Glomerular endothelial cell (primary cell): ENCODE data around the gene RNF126. TPM values are rescaled to one million over a fixed set of nuclear protein-coding genes. Genes with fewer than 3 reads are reported as not detected.
"Not testable (repeated sequence)": the region's sequence is repeated elsewhere in the genome, so short reads cannot be mapped to it uniquely, and the experiment has no call there.

Experiments
- DNase-seq: peaks from one replicate; pipeline ENCODE4 v3.0.0-alpha.2; 2011; ENCODE audit warnings: low read depth, low spot score; ENCODE audit errors: extremely low read depth
- total RNA-seq: library from RNA; depleted of rRNA; stranded (reverse); fragments of >200 nt; gene quantifications from 2 replicates; pipeline ENCODE4 v1.2.3, GENCODE V29; 2015

The RNF126 gene
- total RNA-seq, 1 donor from 2014 or later: 86.3 TPM

- no peak for DNase-seq
Observed at GRCh38 chr19:632579-633067, 30.4 kb downstream of the RNF126 start.

- no peak for DNase-seq
Observed at GRCh38 chr19:629961-630714, 32.9 kb downstream of the RNF126 start.

DNA sequence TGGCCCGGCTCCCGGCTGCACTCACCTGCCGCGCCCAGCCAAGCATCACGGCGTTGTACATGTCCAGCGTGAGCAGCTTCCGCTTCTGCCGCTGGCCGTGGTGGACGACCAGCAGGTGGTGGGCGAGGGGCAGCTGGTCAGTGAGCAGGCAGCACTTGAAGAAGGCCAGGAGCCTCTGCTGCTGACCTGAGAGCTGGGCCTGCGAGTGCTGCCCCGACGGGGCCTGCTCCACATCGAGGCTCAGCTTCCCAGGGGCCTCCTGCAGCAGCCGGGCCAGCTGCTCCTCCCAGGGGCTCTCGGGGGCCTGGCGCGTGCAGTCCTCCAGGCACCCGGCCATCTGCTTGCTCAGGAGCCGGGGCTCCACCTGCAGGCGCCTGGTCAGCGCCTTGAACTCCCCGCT is 33.5 kb downstream of the RNF126 start:
- not testable (repeated sequence) for DNase-seq

DNA sequence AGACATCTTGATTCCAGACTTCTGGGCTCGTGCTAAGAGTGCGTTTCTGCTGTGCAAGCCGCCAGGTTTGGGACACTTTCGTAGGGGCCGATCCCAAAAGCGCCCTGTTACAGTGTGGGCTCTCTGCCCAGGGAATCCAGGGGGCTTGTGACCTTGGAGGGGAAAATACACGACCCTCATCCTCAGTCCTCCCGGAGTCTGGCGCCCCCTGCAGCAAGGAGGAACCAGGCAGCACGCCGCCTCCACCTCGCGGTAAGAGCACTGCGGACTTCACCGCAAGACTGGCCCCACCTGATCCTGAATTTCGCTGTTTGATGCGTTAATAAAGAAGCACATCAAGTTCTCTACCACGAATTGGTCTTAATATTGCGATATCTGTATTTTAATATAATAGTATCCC is 34.8 kb downstream of the RNF126 start:
- DNase-seq: no peak

DNA sequence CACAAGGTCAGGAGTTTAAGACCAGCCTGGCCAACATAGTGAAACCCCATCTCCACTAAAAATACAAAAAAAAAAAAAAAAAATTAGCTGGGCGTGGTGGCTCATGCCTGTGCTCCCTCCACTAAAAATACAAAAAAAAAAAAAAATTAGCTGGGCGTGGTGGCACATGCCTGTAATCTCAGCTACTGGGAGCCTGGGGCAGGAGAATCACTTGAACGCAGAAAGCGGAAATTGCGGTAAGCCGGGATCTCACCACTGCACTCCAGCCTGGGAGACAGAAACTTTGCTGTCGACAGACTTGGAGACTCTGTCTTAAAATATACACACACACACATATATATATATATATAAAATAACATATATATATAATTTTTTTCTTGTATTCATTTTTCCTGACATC is 36.4 kb downstream of the RNF126 start:
- not testable (repeated sequence) for DNase-seq

DNA sequence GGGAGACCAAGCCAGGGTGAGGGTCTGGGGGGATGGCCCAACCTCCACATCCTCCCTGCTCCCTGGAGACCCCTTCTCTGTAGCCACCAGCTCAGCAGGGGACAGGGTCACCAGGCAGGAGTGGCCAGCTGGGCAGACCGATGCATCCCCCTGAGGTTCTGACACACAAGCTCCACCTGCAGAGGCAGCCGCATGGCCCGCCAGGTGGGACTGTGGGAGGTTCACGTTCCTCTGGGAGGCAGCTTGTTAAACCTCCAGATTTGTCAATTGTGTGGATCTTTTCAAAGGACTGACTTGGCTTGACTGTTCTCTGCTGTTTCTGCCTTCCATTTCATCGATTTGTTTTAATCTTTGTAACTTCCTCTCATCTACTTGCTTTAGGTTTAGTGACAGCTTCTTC is 37.8 kb downstream of the RNF126 start:
- DNase-seq: no peak

- no peak for DNase-seq
Observed at GRCh38 chr19:624433-625109, 38.4 kb downstream of the RNF126 start.

DNA sequence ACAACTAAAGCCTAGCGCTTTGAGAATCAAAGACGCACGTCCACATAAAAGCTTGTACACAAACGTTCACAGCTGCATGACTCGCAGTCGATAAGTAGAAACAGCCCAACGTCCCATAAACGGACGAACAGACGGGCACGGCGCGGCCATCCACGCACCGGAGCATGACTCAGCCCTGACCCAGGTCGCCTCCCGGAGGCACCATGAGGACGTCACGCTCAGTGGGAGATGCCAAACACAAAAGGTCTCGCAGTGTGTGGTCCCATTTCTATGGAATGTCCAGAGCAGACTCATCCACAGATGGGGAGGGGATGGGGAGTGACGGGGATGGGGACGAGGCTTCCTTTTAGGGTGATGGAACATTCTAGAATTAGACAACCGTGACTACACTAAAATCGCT is 39.0 kb downstream of the RNF126 start:
- DNase-seq: no peak

GRCh38 chr19:623175-623916 is 39.7 kb downstream of the RNF126 start:
- no peak for DNase-seq

DNA sequence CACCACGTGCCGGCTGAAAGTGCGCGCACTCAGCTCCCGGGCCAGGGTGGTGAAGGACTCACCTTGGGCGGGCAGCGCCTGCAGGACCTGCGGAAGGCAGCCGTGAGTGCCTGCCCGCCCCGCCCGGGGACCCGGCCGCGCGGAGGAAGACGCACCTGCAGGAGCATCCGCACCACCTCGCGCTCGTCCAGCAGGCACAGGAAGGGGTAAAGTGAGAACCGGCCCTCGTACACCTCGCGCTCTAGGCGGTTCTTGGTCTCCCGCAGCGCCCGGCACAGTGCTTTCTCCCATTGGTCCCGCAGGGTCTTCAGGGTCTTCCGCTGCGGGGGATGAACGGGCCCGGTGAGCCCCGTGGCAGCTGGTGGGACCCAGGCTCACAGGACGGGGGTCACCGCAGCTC is 40.3 kb downstream of the RNF126 start:
- DNase-seq: no peak

DNA sequence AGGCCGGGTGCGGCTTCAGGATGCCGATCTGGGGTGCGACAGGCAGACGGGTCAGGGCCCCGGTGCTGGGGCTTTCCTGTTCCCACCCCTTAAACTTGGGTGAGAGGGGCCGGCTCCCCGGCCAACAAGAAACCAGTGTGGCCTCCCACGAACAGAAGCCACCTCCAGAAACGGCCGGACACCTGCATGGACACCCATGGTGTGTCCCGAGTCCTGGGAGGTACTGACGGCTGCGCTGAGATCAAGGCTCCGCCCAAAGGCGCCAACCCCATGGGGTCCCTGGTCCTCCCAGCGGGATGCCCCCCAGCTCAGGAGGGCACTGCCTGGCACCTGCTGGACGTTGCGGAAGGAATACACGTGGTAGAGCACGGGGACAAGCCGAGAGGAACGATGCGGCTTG is 41.2 kb downstream of the RNF126 start:
- DNase-seq: no peak

- DNase-seq: not testable (repeated sequence)
Observed at GRCh38 chr19:621191-621590, 41.8 kb downstream of the RNF126 start.

GRCh38 chr19:620166-620862 is 42.7 kb downstream of the RNF126 start:
- DNase-seq: no peak

GRCh38 chr19:619286-620002 is 43.6 kb downstream of the RNF126 start:
- no peak for DNase-seq

GRCh38 chr19:618674-619285 is 44.2 kb downstream of the RNF126 start:
- no peak for DNase-seq

DNA sequence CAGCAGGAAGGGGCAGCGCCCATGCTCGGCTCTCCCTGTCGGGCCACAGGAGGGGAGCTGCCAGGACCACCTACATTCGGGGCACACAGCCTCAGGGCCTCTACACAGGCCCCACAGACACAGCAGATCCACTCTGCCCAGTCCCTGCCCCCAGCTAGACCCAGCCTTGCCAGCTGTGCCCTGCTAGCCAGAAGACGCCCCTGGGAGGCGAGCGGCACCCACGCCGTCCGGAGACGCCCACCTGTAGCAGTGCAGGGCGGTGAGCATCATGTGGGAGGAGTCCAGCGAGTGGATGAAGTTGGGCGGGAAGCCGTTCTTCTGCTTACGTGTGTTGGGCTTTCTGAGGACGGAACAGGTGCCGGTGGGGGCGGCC is 44.8 kb downstream of the RNF126 start:
- DNase-seq: no peak

DNA sequence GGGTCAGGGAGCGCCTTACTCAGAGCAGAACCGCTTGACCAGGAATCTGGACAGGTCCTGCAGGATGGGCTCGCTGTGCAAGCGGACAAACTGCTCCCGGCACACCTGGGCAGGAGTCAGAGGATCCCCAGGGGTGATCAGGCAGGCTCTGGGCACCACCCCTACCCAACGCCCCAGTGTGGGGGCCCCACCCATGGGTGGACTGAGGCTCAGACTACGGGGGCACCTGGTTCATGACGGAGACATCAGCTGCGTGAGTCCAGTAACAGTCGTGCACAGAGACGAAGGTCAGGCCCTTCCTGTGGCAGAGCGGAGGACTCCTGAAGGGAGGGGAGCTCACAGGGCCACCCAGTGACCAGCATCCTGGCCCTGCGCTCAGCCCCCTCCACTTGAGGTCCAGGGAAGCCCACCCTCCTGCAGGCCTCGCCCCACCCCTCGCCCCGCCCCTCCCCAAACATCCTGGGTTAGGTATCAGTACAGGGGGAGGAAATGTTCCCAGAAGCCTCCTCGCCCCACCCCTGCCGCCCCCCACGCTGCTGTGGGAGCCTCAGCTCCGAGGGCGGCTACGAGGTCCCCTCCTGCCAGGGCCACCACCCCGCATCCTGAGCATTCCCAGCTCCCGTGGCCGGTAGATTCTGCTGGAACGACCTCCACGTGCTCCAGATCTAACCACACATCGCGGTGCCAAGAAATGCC is 45.3 kb downstream of the RNF126 start:
- DNase-seq: no peak

DNA sequence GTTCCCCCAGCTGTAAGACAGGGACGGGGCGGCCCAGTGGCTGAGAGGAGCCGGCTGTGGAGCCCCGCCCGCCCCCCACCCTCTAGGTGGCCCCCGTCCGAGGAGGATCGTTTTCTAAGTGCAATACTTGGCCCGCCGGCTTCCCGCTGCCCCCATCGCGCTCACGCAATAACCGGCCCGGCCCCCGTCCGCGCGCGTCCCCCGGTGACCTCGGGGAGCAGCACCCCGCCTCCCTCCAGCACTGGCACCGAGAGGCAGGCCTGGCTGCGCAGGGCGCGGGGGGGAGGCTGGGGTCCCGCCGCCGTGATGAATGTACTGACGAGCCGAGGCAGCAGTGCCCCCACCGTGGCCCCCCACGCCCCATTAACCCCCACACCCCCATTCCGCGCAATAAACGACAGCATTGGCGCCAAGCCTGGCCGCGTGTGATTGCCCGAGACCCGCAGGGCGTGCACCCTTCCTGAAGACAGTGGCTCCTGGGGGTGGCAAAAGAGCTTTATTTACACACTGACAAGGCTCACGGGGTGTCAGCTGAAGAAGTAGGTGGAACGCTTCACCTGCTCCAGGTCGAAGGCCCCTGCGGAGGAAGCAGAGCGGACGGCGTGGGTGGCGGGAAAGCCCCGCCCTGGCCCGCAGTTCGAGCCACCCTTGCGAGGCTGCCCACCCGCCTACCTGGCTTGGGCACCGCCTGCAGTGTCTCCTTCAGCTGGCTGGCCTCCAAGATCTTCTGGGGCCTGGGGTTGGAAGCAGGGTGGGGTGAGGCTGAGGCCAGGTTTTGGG is 46.1 kb downstream of the RNF126 start:
- DNase-seq: no peak
